Nephron (organoid): ENCODE results near the gene PDLIM1.
A peak's percentile ranks its signal among the peaks of the same experiment; 100 is the strongest.

ENCODE experiments used
- H3K27ac Mint-ChIP-seq, 3 experiments: 2 replicates each; pipeline ENCODE4 v1.8.0; 2020; ENCODE audit warnings: mixed read lengths in 3 of 3, mild to moderate bottlenecking in 2 of 3, moderate library complexity in 1 of 3
- H3K27me3 Mint-ChIP-seq: 2 replicates; pipeline ENCODE4 v1.8.0; 2021; ENCODE audit warnings: low read depth, mild to moderate bottlenecking, moderate library complexity, mixed read lengths
- H3K36me3 Mint-ChIP-seq: 2 replicates; pipeline ENCODE4 v1.8.0; 2020; ENCODE audit warnings: low read depth, mixed read lengths
- H3K4me1 Mint-ChIP-seq: 2 replicates; pipeline ENCODE4 v1.8.0; 2020; ENCODE audit warnings: mixed read lengths
- H3K4me3 Mint-ChIP-seq, 3 experiments: 2 replicates each; pipeline ENCODE4 v1.8.0; 2020; ENCODE audit warnings: mild to moderate bottlenecking in 3 of 3, mixed read lengths in 3 of 3, moderate library complexity in 2 of 3
- H3K9me3 Mint-ChIP-seq: 2 replicates; pipeline ENCODE4 v1.8.0; 2020; ENCODE audit warnings: mixed read lengths
- TF ChIP-seq, protein P1 (sequence below), 3 experiments: fragments of 200-600 bp; sonication (generic); IDR thresholded peaks; one replicate each; pipeline ENCODE4 v1.5.0; 2021; ENCODE audit warnings: antibody characterized with exemption in 3 of 3; ENCODE audit not compliant: unreplicated experiment in 3 of 3

Gene PDLIM1

DNA sequence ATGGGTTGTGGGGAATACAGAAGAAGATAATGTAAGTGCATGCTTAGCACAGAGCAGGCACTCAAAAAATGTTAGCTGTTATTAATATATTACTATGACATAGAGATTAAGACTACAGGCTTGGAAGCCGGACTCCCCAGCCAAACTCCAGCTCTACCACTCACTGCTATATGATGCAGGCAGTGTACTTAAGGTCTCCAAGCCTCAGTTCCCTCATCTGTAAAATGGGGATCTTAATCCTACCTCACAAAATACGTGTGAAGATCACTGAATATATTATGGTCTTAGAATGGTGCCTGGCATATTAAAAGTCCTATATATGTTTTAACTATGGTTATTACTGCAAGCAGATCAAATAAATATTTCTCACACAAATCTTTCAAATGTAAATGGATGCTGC, 5.2 kb downstream of the PDLIM1 start:
- Mint-ChIP-seq H3K36me3 (no peaks in the 10 kb centered on the region), H3K27ac (no peak overlapping the region), H3K4me3 (no peak overlapping the region), H3K4me1 (peaks cover 29% of the 10 kb centered on the region), H3K9me3 (no peaks in the 10 kb centered on the region), H3K27me3 (peaks cover 10% of the 10 kb centered on the region)
- TF ChIP-seq, protein P1, sequence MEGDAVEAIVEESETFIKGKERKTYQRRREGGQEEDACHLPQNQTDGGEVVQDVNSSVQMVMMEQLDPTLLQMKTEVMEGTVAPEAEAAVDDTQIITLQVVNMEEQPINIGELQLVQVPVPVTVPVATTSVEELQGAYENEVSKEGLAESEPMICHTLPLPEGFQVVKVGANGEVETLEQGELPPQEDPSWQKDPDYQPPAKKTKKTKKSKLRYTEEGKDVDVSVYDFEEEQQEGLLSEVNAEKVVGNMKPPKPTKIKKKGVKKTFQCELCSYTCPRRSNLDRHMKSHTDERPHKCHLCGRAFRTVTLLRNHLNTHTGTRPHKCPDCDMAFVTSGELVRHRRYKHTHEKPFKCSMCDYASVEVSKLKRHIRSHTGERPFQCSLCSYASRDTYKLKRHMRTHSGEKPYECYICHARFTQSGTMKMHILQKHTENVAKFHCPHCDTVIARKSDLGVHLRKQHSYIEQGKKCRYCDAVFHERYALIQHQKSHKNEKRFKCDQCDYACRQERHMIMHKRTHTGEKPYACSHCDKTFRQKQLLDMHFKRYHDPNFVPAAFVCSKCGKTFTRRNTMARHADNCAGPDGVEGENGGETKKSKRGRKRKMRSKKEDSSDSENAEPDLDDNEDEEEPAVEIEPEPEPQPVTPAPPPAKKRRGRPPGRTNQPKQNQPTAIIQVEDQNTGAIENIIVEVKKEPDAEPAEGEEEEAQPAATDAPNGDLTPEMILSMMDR (IDR thresholded peaks at IDR 0.05; ENCODE audit: unreplicated experiment in 3 of 3) = no peak

GRCh38 chr10:95284807-95285206, 6.0 kb downstream of the PDLIM1 start:
- H3K4me1 Mint-ChIP-seq = peaks cover 24% of the 10 kb centered on the region
- H3K4me3 Mint-ChIP-seq = no peak overlapping the region
- no peak overlapping the region for H3K27ac Mint-ChIP-seq
- TF ChIP-seq, protein P1 (IDR thresholded peaks at IDR 0.05; ENCODE audit: unreplicated experiment in 3 of 3) = no peak
- H3K9me3 Mint-ChIP-seq = no peaks in the 10 kb centered on the region
- H3K27me3 Mint-ChIP-seq = peaks cover 6% of the 10 kb centered on the region
- H3K36me3 Mint-ChIP-seq = no peaks in the 10 kb centered on the region

DNA sequence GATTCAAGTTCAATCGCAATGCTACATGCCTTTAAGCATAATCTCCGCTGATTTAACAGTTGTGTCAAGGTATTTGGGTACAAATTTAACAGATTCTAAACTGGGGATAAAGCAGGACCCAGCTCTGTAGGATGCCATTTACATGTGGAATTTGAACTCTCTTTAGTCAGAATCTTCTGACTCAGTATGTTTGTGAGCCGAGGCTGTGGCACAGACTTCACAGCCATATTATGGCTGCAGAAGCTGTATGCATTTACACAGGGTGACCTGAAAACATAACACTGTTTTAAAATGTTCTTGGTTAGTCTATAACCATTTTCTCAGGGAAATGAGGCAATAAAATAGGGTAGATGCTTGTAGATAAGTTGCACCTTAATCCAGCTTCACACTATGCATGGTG, 8.7 kb downstream of the PDLIM1 start:
- Mint-ChIP-seq H3K27me3 (peaks cover 3% of the 10 kb centered on the region), H3K36me3 (no peaks in the 10 kb centered on the region), H3K4me1 (peaks cover 11% of the 10 kb centered on the region), H3K27ac (peak overlapping the region; percentile 9 to 25 (median 22)), H3K4me3 (no peak overlapping the region), H3K9me3 (no peaks in the 10 kb centered on the region)
- TF ChIP-seq, protein P1 (IDR thresholded peaks at IDR 0.05; ENCODE audit: unreplicated experiment in 3 of 3) = no peak

- TF ChIP-seq, protein P1 (IDR thresholded peaks at IDR 0.05; ENCODE audit: unreplicated experiment in 3 of 3) = no peak
- Mint-ChIP-seq H3K9me3 (no peaks in the 10 kb centered on the region), H3K27ac (peak overlapping the region in 1 of 3 experiments; percentile 9), H3K4me3 (no peak overlapping the region), H3K27me3 (peaks cover 3% of the 10 kb centered on the region), H3K36me3 (no peaks in the 10 kb centered on the region), H3K4me1 (peaks cover 11% of the 10 kb centered on the region)
Observed at GRCh38 chr10:95281206-95281605, 9.6 kb downstream of the PDLIM1 start.

GRCh38 chr10:95280637-95281036, 10.2 kb downstream of the PDLIM1 start:
- TF ChIP-seq, protein P1 (IDR thresholded peaks at IDR 0.05; ENCODE audit: unreplicated experiment in 3 of 3) = no peak
- no peaks in the 10 kb centered on the region for H3K9me3 Mint-ChIP-seq
- H3K4me1 Mint-ChIP-seq = peaks cover 12% of the 10 kb centered on the region
- H3K27me3 Mint-ChIP-seq = peaks cover 3% of the 10 kb centered on the region
- no peaks in the 10 kb centered on the region for H3K36me3 Mint-ChIP-seq
- no peak overlapping the region for H3K4me3 Mint-ChIP-seq
- no peak overlapping the region for H3K27ac Mint-ChIP-seq

GRCh38 chr10:95279042-95279820, 11.6 kb downstream of the PDLIM1 start:
- TF ChIP-seq, protein P1 (IDR thresholded peaks at IDR 0.05; ENCODE audit: unreplicated experiment in 3 of 3) = no peak
- H3K27me3 Mint-ChIP-seq = peaks cover 3% of the 10 kb centered on the region
- no peaks in the 10 kb centered on the region for H3K36me3 Mint-ChIP-seq
- H3K4me1 Mint-ChIP-seq = peaks cover 12% of the 10 kb centered on the region
- no peaks in the 10 kb centered on the region for H3K9me3 Mint-ChIP-seq
- H3K27ac Mint-ChIP-seq = no peak overlapping the region
- no peak overlapping the region for H3K4me3 Mint-ChIP-seq
